Measurements from ENCODE around the gene EIF4G1.

DNA sequence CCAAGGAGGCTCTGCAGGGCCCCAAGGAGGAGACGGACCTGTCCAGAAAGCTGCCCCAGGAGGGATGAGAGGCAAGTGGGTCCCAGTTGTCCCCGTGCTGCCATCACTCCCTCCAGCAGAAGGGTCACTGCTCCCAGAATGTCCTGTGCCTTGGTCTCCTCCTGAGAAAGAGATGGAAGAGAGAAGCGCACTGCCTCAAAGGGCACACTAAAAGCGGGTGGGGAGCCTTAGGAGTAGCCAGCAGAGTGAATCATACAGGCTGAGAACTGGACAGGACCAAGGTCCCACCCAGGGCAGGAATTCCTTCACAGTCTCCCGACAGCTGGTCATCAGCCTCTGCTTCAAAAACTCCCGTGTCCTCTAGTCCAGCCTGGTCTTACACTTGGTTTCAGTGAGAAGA is 59.0 kb downstream of the EIF4G1 start:
- TF ChIP-seq, protein P1, sequence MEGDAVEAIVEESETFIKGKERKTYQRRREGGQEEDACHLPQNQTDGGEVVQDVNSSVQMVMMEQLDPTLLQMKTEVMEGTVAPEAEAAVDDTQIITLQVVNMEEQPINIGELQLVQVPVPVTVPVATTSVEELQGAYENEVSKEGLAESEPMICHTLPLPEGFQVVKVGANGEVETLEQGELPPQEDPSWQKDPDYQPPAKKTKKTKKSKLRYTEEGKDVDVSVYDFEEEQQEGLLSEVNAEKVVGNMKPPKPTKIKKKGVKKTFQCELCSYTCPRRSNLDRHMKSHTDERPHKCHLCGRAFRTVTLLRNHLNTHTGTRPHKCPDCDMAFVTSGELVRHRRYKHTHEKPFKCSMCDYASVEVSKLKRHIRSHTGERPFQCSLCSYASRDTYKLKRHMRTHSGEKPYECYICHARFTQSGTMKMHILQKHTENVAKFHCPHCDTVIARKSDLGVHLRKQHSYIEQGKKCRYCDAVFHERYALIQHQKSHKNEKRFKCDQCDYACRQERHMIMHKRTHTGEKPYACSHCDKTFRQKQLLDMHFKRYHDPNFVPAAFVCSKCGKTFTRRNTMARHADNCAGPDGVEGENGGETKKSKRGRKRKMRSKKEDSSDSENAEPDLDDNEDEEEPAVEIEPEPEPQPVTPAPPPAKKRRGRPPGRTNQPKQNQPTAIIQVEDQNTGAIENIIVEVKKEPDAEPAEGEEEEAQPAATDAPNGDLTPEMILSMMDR (IDR thresholded peaks at IDR 0.05; ENCODE audit: insufficient read depth, low read depth, low read length) = no peak
- no peak for TF ChIP-seq EZH2 (IDR thresholded peaks at IDR 0.05; ENCODE audit: insufficient read depth, low read length)

All from astrocyte (in vitro differentiated cells and primary cell).